HG03039 (cell line): ENCODE measurements around the gene CRELD1.
A peak's percentile ranks its signal among the peaks of the same experiment; 100 is the strongest.

Source experiments
- ATAC-seq: cut with Tn5 transposase; IDR thresholded peaks from one replicate; pipeline ENCODE4 v1.9.1; 2021; ENCODE audit warnings: mild to moderate bottlenecking, moderate library complexity; ENCODE audit not compliant: unreplicated experiment

CRELD1 gene

GRCh38 chr3:9951962-9952805 lies 18.6 kb downstream of the CRELD1 start, which contains the start of gene PRRT3:
PRRT3 (minus strand) TSS chr3:9952408; CDS start chr3:9950115, 2,293 bp downstream.
- ATAC-seq = peak; percentile 59

- no peak for ATAC-seq
Observed at GRCh38 chr3:9955067-9955502, 21.5 kb downstream of the CRELD1 start.

GRCh38 chr3:9955611-9956352 lies 22.1 kb downstream of the CRELD1 start:
- no peak for ATAC-seq

GRCh38 chr3:9957214-9957613 lies 23.6 kb downstream of the CRELD1 start:
- ATAC-seq = no peak

- no peak for ATAC-seq
Observed at GRCh38 chr3:9965200-9965875, 31.7 kb downstream of the CRELD1 start.

GRCh38 chr3:9966841-9967240 lies 33.2 kb downstream of the CRELD1 start:
- ATAC-seq = no peak

- no peak for ATAC-seq
Observed at GRCh38 chr3:9969632-9970019, 36.0 kb downstream of the CRELD1 start.

GRCh38 chr3:9970020-9970652 lies 36.5 kb downstream of the CRELD1 start:
- no peak for ATAC-seq

GRCh38 chr3:9976721-9977709 lies 43.4 kb downstream of the CRELD1 start:
- ATAC-seq = no peak

- ATAC-seq = no peak
Observed at GRCh38 chr3:9978710-9979305, 45.2 kb downstream of the CRELD1 start.

- ATAC-seq = no peak
Observed at GRCh38 chr3:9980251-9980650, 46.6 kb downstream of the CRELD1 start.

GRCh38 chr3:9986230-9986725 lies 52.6 kb downstream of the CRELD1 start:
- peak; percentile 23 for ATAC-seq

GRCh38 chr3:9994086-9994844 lies 60.6 kb downstream of the CRELD1 start:
- no peak for ATAC-seq
